Measurements from ENCODE around the gene TRIP4.
"Not testable (repeated sequence)": the region's sequence is repeated elsewhere in the genome, so short reads cannot be mapped to it uniquely, and the experiment has no call there.

Gene TRIP4

DNA sequence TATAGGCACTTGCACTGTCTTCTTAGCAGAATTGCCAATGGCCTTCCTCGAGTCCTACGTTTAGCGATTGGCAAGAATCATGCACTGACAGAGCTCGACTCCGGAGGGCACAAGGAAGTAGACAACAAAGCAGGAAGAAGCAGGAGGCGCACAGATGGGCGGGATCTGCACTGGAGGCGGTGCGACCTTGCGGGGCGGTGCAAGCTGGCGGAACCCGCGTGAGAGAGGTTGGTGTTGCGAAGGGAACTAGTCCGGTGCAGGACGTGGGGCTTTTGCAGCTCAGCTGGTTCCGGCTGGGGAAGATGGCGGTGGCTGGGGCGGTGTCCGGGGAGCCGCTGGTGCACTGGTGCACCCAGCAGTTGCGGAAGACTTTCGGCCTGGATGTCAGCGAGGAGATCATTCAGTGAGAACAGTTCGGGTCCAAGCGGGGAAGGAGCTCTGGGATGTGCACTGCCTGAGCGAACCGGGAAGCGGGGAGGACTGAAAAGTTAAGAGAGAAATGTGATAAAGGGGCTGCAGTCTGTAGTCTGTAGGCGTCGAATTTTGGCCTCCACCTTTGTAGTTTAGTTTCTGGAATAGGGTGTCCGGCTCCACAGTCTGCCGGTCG lies at the start of gene TRIP4:
TRIP4 (plus strand) TSS at position 275 of the 607 bp plus-strand sequence; CDS start at position 303, 28 bp downstream.
- DNase-seq, result peak; percentile 97 to 98

DNA sequence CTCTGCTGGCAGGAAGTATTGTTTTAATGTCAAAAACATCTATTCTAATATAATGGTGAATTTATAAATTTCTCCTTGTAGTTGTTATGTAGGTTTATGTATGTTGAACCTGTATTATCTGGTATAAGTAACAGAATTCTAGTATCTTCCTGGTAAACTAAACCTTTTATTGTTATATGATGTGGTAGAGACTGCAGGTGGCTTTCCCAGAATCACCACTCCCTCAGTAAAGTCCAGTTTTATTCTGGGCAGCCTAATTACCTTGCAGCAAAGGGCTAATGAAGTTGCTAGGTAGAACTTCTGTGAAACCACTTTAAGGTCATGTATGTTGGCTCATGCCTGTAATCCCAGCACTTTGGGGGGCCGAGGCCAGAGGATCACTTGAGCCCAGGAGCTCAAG lies 47.3 kb upstream of the TRIP4 start:
- no peak for DNase-seq

DNA sequence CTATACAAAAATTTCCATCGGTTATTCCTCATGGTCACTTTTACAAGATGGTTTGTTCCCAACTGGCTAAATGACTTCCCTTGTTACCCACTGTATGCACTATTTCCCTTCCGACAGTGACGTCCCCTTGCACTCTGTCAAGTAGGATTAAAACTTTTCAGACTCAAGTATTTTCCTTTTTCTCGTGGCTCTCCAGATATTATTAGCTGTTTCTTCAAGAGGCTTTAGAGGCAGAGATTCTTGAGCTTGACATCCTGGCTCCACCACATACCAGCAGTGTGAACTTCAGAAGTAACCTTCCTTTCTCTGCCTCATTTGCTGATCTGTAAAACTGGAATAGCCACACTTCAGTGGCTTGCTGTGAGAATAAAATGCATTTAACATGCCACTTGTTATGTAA lies 45.7 kb upstream of the TRIP4 start:
- no peak for DNase-seq

DNA sequence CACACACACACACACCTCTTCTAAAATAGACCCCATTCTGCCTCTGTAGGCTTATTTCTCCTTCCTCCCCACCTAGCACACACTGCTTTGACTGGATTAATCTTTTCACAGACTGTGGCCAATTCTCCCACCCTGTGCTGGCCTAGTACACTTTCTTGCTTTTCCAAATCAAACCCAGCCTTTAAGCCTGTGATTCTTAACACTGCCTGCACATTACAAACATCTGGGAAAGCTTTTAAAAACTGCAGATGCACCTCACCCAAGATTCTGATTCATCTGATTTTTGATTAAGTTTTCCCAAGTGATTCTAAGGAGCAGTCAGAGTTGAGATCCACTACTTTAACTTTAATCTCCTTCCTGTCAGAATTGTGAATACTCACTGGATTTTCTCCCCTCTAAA lies 44.4 kb upstream of the TRIP4 start:
- no peak for DNase-seq

DNA sequence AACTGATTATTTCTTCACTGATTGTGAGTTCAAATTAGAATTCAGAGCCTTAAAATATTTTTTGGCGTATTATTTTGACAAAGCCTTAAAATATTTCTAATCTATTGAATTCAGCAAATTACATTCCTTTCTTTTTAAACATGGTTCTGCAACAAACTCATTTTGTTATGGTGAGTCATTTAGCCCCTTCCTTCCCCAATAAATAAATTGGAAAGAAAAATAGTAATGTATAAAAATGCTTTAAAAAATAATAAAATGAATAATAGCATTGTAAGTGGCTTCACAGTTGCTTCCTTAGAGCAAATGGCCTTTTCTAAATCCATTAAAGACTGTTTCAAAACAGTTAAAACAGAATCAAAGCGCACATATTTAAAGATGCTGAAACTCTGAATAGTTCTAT lies 43.8 kb upstream of the TRIP4 start:
- DNase-seq, result no peak

DNA sequence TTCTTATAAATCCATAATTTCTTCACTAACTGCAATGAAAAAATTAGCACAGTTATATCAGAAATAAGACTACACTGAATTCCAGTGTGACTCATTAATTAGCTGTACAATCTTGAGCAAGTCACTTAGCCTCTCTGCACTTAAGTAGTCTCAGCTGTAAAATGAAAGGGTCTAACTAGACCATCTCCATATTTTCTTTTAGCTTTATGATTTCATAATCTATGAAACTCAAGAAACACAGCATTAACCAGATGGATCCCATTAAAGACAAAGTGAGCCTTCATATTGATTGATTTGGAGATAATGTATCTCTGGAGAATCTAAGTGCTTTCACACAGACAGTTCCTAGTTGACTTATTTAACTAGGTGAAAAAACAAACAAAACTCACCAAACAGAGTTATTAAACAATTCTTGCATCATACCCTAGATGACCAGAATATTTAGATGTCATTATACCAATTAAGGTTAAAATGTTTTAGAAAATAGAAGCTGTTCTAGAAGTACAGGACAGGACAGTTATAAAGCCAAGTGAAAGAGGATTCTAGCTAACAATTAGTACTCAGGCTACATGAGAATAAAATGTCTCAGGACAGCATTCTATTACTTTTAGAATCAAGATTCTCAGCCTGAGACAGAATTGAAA lies 42.9 kb upstream of the TRIP4 start:
- peak in 1 of 2 experiments; percentile 11 for DNase-seq

DNA sequence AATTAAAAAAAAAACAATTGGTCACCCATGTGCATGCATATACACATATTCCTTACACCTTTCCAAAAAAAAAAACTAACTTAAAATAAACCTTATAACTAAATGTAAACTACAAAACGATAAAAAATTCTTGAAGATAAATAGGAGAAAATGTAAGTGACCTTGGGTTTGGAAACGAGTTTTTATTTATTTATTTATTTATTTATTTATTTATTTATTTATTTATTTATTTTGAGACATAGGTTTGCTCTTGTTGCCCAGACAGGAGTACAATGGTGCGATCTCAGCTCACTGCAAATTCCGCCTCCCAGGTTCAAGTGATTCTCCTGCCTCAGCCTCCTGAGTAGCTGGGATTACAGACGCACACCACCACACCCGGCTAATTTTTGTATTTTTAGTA lies 41.4 kb upstream of the TRIP4 start:
- not testable (repeated sequence) for DNase-seq

DNA sequence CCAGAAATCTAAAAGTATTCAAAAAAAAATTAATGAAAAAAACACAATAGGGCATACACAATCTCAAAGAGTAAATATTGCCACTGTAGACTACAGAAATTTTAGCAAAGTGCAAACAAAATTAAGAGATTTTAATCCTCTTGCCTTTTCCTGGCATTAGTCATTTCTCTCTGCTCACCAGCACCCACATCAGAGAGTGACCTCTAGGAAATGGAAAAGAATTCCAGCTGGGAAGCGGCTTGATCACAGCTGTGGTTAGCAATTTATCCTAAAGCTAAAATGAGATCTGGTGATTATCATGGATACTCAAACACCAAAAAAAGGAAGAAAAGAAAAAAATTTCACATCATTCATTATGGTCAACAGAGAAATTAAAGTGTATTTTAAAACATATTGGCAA lies 39.2 kb upstream of the TRIP4 start:
- no peak for DNase-seq

DNA sequence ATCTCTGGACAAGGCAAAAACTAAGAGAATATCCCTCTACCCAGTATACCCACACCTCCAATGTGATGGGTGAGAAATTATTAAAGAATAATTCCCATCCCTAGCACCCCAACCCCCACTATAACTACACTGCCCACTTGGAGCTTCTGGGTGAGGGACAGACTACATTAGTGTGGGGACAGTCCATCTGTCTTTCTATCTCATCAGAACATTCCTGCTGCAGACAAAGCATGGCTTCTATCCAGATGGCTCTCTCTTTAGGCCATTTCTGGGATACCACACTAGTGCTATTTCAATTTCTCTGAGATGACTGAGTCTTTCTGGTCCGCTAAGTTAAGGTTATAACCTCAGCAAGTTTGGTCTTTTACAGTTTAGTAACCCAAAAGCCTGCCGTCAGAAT lies 38.3 kb upstream of the TRIP4 start:
- peak in 1 of 2 experiments; percentile 22 for DNase-seq

DNA sequence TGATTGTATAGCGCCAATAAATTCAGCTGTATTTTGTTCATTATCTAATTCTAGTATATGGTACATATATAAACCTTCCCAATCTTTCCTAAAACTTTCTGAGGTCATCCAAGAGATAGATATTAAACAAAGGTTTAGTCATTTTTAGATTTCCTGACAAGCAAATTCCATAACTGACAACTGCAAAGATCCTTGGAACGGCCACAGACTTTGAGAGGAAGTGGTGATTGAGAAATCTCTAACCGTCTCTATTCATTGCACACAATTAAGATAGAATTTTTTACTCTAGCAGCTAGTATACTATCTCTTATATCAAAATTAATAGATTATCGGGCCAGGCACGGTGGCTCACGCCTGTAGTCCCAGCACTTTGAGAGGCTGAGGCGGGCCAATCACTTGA lies 36.4 kb upstream of the TRIP4 start:
- DNase-seq, result no peak

DNA sequence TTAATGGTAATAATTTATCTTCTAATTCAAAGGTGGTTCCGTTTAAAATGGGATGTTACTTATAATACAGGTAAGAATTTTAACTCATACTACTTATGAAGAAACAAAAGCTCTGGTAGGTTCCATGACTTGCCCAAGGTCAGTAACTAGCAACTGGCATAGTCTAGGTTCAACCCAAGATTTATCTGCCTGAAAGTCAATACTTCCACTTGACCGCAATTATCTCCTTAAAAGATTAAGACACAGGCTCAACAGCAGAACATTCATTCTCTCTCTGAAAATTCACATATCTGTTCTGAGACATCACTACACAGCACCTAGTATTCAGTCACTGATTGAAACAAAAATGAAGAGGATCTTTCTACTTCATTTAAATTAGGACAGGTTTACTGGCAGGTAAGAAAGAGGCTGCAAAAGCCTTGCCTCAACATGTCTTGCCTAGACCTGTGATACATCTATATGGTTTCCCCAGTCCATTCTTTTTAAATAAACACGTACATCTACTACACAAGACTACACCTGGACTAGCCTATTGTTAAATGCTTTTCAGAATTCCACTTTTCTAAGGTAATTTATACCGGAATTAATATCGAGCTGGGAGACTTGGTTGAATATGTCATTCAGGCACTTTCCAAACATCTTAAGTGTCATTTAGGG lies 32.8 kb upstream of the TRIP4 start:
- peak; percentile 69 to 89 for DNase-seq

DNA sequence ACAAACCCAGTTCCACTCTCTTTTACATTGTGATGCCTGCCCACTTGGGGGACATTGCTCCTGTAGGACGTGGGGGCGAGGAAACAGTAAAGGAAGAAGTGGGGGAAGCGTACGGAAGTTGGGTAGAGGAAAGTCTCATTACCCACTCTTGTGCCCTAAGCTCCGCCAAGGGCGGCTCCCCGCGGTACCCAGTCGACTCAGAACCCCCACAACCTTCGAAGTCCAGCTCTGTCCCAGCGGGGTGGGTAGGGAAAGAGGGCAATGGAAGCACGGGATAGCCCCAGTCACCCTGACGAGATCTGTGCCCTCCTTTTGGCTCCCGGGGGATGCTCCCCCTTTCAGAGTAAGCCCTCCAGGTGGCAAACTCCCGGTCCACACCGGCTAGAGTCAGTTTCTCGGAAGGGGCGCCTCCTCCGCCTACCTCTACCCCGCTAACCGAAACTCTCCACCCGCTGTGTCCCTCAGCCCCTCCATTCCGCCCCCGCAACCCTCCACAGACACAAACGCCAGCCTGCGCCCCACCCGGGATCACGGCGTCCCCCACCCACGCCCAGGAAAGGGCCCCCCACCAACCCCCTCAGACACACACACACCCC lies 32.2 kb upstream of the TRIP4 start:
- peak in 1 of 2 experiments; percentile 54 for DNase-seq

DNA sequence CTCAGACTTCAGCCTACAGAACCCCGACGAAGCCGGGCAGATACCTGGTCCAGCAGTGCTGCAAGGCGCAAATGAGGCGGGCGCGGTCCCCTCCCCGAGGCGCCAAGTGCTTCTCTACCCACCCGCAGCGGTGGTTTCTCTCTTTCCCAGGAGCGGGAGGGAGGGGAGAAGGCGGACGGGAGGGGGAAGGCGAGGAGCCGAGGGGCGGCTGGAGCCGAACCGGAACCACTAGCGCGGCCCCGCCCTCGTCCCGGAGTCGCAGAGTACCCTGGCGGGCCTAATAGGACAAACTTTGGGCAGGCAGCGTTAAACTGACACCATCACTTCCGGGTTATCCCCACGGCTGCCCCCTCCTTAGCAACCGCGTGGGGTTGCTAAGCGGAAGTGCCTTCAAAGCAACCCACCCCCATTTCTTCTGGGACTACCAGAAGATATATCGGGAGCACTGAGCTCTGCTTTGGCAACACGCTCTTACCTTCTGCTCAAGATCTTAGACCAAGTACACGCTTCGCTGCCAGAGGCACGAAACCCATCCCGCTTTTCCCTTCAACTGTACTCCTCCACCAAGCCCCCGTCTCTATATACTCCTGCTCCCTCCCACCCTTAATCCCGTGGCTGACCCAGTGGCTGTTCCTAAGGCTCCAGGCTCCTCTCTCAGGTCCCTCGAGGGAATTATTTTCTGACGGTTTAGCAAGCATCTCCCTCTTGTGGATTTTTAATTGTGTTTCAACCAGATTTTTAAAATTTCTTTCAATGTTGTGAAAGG lies 31.5 kb upstream of the TRIP4 start, which contains the start of gene CSNK1G1:
CSNK1G1 (minus strand) TSS at position 230 of the 766 bp plus-strand sequence. CDS start 55,674 bp downstream, outside the sequence.
- peak; percentile 95 to 99 for DNase-seq

DNA sequence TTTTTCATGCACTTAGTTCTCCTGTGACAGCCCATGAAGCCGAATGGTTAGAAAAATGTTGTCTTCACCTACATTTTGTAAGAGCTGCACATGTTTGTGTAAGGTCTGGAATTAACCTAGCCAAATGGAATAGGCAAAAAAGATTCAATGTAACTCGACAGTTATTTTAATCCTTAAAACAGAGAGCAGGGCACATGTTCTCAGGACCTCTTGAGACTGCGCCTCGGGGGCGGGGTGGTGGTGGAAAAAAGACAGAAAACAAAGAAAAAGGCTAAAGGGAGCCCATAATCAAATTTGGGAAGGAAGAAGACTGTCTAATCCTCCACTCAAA lies 31.0 kb upstream of the TRIP4 start:
- no peak for DNase-seq

DNA sequence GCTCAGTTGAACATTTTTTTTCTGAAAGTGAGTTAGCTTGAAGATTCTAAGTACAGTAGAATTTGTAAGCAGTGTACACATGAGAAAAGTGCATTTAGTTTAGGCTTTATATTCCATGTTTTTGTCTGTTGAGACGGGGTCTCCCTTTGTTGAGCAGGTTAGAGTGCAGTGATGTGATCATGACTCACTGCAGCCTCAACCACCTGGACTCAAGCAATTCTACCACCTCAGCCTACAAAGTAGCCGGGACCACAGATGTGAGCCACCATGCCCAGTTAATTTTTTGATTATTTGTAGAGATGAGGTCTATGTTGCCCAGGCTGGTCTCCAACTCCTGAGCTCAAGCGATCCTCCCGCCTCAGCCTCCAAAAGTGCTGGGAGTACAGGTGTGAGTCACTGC lies 26.4 kb upstream of the TRIP4 start:
- no peak for DNase-seq

DNA sequence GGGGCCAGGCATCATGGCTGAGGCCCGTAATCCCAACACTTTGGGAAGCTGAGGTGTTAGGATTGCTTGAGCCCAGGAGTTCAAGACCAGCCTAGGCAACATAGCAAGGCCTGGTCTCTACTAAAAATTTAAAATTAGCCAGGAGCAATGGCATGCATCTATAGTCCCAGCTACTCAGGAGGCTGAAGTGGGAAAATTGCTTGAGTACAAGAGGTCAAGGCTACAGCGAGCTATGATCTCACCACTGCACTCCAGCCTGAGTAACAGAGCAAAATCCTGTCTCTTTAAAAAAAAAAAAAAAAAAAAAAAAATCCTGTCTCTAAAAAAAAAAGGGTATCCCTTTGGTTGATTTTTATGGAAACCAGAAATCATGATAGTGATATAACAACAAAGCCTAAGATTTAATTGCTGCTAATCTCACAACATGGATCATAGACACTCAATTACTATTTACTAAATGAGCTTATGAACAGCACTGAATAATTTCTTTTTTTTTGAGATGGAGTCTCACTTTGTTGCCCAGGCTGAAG lies 18.5 kb upstream of the TRIP4 start:
- no peak for DNase-seq

DNA sequence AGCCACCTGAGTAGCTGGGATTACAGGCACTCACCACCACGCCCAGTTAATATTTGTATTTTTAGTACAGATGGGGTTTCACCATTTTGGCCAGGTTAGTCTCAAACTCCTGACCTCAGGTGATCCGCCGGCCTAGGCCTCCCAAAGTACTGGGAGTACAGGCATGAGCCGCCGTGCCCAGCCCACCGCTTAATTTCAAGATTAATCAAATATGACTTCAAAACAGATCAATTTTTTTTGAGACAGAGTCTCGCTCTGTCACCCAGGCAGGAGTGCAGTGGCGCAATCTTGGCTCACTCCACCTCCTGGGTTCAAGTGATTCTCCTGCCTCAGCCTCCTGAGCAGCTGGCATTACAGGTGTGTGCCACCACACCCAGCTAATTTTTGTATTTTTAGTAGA lies 16.3 kb upstream of the TRIP4 start:
- DNase-seq, result not testable (repeated sequence)

DNA sequence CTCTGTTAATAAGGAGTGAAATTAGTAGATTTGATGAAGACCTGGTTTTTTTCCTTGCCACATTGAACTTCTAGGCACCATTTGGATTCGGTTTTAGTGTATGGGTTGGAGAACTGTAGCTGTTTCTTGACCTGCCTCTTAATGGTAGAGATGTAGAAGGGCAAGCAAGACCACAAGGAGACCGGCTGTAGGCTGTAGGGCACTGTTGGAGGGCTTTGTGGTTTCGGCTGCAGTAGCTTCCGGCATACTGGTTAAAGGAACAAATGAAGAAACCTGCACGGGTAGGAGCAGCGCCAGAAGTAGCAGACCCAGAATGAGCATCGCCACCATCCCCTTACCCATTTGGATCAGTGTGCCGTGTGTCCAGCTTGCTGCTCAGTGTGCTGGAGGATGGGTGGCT lies 14.3 kb upstream of the TRIP4 start:
- no peak for DNase-seq

DNA sequence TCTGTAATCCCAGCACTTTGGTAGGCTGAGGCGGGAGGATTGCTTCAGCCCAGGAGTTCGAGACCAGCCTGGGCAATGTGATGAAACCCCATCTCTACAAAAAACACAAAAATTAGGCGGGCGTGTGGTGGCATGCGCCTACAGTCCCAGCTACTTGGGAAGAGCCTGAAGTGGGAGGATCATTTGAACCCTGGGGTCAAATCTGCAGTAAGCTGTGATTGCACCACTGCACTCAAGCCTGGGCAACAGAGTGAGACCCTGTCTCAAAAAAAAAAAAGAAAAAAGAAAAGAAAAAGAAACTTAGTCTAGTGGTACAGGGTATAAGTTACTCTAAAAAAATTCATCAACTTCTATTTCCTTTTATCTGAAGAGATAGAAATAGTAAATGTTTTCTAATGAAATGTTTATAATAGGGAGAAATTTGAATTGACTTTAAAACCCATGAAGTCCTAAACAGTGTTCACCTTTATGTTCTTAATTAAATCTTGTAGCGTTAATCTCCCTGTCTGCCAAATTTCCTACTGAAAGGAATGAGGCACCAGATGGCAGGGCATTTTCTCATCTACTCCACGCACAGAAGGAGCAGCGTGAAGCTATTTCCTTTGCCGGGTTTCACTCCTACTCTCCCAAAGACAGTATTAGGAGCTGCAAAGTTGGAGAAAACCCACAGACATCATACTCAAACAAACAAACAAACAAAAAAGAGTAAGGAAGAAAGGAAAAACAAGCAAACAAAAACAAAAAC lies 8.2 kb upstream of the TRIP4 start:
- peak; percentile 79 to 88 for DNase-seq

DNA sequence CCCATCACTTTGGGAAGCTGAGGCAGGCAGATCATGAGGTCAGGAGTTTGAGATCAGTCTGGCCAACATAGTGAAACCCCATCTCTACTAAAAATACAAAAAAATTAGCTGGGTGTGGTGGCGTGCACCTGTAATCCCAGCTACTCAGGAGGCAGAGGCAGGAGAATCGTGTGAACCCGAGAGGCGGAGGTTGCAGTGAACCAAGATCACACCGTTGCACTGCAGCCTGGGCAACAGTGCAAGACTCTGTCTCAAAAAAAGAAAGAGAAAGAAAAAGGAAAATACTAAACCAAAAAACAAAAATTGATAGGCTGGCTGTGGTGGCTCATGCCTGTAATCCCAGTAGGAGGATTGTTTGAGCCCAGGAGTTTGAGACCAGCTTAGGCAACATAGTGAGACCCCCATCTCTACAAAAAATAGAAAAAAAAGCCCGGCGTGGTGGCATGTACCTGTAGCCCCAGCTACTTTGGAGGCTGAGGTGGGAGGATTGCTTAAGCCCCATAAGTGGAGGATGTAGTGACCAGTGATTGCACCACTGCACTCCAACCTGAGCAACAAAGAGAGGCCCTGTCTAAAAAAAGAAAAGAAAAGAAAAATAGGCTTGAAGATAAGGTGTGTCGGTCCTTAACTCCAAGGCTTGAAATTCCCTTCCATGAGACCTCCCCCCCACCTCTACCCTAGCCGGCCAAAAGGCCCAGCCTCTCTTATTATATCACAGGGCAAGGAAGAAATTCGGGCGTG lies 7.3 kb upstream of the TRIP4 start:
- not testable (repeated sequence) for DNase-seq

DNA sequence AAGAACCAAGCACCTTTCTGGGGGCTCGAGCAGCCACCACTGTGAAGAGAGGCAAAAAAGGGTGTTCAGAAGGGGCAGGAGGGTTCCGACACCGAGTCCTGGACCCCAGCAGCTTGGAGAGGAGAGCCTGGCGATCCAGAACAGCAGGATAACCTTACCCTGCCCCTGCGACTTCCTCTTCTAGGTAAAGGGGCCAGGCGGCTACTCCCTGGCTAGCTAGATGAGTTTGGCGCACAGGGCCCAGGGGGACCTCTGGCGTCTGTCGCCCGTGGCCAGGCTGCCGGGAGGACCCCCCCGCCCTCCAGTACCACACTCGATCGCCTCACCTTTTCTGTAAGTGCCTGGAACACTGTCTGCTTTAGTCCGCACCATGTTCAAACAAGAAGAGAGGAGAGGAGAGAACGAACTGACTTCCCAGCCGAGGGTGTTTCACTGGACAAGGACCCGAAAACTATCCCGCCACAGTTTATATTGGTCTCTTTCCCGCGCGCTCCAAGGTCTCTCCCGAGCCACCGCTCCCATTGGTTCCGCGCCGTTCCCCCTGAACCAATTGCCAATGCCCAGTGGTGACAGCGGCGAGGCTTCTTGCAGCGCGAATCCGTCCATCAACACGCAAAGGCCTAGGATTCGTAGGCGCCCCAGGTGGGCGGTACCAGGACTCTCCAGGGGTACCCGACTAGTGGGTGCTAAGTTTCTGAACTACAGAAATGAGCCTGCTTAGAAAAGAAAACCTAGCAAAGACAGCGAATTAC lies 6.5 kb upstream of the TRIP4 start, which contains the start of gene PCLAF:
PCLAF (minus strand) TSS at position 442 of the 752 bp plus-strand sequence; CDS start at position 372, 70 bp downstream.
- peak; percentile 98 to 99 for DNase-seq

Data from NCI-H524 (cell line).